Stimulated activated CD4-positive, alpha-beta T cell treated with anti-CD3 and anti-CD28 coated beads, Interleukin-4, amount 100 ng/mL, for 4 hours (primary cell): ENCODE measurements around the gene DGUOK.
"Not testable (repeated sequence)": the region's sequence is repeated elsewhere in the genome, so short reads cannot be mapped to it uniquely, and the experiment has no call there.

Source experiments
- DNase-seq, 2 experiments: peaks; one replicate each; pipeline ENCODE4 v3.0.0-alpha.2; 2020

DGUOK gene

GRCh38 chr2:73901143-73901542, 25.5 kb upstream of the DGUOK start:
- no peak for DNase-seq

- no peak for DNase-seq
Observed at GRCh38 chr2:73902284-73902683, 24.4 kb upstream of the DGUOK start.

GRCh38 chr2:73903313-73903712, 23.4 kb upstream of the DGUOK start:
- DNase-seq: no peak

GRCh38 chr2:73903949-73904613, 22.6 kb upstream of the DGUOK start:
- not testable (repeated sequence) for DNase-seq

GRCh38 chr2:73904952-73905351, 21.7 kb upstream of the DGUOK start:
- no peak for DNase-seq

GRCh38 chr2:73906847-73907505, 19.7 kb upstream of the DGUOK start:
- DNase-seq: no peak

GRCh38 chr2:73907840-73908452, 18.7 kb upstream of the DGUOK start:
- peak; percentile 30 to 54 for DNase-seq

- DNase-seq: no peak
Observed at GRCh38 chr2:73908689-73909652, 17.7 kb upstream of the DGUOK start.

GRCh38 chr2:73910873-73911547, 15.7 kb upstream of the DGUOK start:
- no peak for DNase-seq

GRCh38 chr2:73911548-73912208, 15.0 kb upstream of the DGUOK start:
- DNase-seq: no peak

- DNase-seq: no peak
Observed at GRCh38 chr2:73913414-73914054, 13.1 kb upstream of the DGUOK start.

- DNase-seq: no peak
Observed at GRCh38 chr2:73914667-73915066, 12.0 kb upstream of the DGUOK start.

- no peak for DNase-seq
Observed at GRCh38 chr2:73915437-73915993, 11.2 kb upstream of the DGUOK start.

- DNase-seq: no peak
Observed at GRCh38 chr2:73916666-73917065, 10.0 kb upstream of the DGUOK start.

- DNase-seq: no peak
Observed at GRCh38 chr2:73917296-73917695, 9.4 kb upstream of the DGUOK start.

- no peak for DNase-seq
Observed at GRCh38 chr2:73917696-73918207, 8.9 kb upstream of the DGUOK start.

- no peak for DNase-seq
Observed at GRCh38 chr2:73918856-73919255, 7.8 kb upstream of the DGUOK start.

- DNase-seq: no peak
Observed at GRCh38 chr2:73919596-73920228, 7.0 kb upstream of the DGUOK start.

- DNase-seq: peak; percentile 25 to 39
Observed at GRCh38 chr2:73920577-73921545, 5.8 kb upstream of the DGUOK start.
